ENCODE measurements around the gene TRDN. TPM values are rescaled to one million over a fixed set of nuclear protein-coding genes. Genes with fewer than 3 reads are reported as not detected.

TRDN gene
- total and polyA plus RNA-seq, 10 donors, result 0.03 to 0.20 (median 0.10) TPM; not detected in 7

DNA sequence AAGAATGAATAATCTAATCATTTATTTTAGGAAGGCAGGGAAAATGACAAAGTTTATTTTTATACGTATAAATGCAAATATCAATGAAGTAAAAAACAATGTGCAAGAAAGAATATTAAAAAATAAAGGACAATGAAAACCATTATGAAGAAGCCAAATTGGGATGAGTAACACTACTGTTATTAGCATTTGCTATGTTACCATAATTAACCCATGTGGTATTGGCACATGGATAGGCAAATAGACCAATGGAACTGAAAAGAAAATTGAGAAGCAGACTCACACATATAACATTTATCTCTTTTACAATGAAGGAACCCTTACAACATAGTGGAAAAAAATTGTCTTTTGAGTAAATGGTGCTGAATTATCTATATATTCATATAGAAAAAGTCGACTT, 426.1 kb downstream of the TRDN start:
- no peaks in the 10 kb centered on the region for H3K36me3 ChIP-seq
- DNase-seq, result no peak
- no peak for TF ChIP-seq POLR2A (IDR thresholded peaks at IDR 0.05)
- TF ChIP-seq POLR2AphosphoS5 (IDR thresholded peaks at IDR 0.05), result no peak
- TF ChIP-seq, protein P1, sequence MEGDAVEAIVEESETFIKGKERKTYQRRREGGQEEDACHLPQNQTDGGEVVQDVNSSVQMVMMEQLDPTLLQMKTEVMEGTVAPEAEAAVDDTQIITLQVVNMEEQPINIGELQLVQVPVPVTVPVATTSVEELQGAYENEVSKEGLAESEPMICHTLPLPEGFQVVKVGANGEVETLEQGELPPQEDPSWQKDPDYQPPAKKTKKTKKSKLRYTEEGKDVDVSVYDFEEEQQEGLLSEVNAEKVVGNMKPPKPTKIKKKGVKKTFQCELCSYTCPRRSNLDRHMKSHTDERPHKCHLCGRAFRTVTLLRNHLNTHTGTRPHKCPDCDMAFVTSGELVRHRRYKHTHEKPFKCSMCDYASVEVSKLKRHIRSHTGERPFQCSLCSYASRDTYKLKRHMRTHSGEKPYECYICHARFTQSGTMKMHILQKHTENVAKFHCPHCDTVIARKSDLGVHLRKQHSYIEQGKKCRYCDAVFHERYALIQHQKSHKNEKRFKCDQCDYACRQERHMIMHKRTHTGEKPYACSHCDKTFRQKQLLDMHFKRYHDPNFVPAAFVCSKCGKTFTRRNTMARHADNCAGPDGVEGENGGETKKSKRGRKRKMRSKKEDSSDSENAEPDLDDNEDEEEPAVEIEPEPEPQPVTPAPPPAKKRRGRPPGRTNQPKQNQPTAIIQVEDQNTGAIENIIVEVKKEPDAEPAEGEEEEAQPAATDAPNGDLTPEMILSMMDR (IDR thresholded peaks at IDR 0.05 in 8 of 11, conservative IDR thresholded peaks at IDR 0.05 in 3 of 11), result no peak
- H3K9me3 ChIP-seq, result no peaks in the 10 kb centered on the region
- no peak overlapping the region for H3K4me3 ChIP-seq
- no peaks in the 10 kb centered on the region for H3K4me1 ChIP-seq
- intact Hi-C loops (cut with DNase I; ENCODE audit: low total_unique reads), result no loop called here
- H3K27ac ChIP-seq, result no peak overlapping the region
- WGBS, 5 donors, result 78 to 88% (median 83%) methylated on average over 2 of the region's 2 CpGs
- H3K27me3 ChIP-seq (replicated peaks in 1 of 7), result no peaks in the 10 kb centered on the region

DNA sequence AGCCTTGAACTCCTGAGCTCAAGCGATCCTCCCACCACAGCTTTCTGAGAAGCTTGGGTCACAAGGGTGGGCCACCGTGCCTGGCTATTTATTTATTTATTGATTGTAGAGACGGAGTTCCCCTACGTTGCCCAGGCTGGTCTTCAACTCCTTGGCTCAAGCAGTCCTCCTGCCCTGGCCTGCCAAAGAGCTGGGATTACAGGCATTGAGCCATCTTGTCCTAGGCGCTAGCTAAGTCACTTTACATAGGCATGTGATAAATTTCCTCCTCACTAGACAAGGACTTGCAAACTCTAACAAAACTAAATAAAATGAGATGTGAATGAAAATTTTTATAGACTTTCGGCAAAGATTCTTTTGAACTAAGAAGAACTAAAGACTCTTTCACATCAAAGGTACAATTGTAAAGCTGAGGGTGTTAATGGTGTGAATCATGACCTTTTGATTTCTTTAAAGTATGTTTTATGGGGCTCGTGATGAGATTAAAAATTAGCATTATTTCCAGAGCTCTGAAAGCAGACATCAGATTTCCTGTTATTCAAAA, 428.7 kb downstream of the TRDN start:
- peaks cover 0 to 3% (median 0%) of the 10 kb centered on the region in 8 donors for H3K9me3 ChIP-seq
- no peak for DNase-seq
- no peaks in the 10 kb centered on the region for H3K36me3 ChIP-seq
- intact Hi-C loops (cut with DNase I; ENCODE audit: low total_unique reads), result no loop called here
- no peaks in the 10 kb centered on the region for H3K4me1 ChIP-seq
- H3K27me3 ChIP-seq (replicated peaks in 1 of 7), result no peaks in the 10 kb centered on the region
- WGBS, 5 donors, result 72 to 86% (median 78%) methylated on average over 7 of the region's 7 CpGs
- no peak for TF ChIP-seq POLR2A (IDR thresholded peaks at IDR 0.05)
- TF ChIP-seq, protein P1 (IDR thresholded peaks at IDR 0.05 in 8 of 11, conservative IDR thresholded peaks at IDR 0.05 in 3 of 11), result no peak
- no peak for TF ChIP-seq POLR2AphosphoS5 (IDR thresholded peaks at IDR 0.05)
- H3K4me3 ChIP-seq, result no peak overlapping the region
- H3K27ac ChIP-seq, result no peak overlapping the region

DNA sequence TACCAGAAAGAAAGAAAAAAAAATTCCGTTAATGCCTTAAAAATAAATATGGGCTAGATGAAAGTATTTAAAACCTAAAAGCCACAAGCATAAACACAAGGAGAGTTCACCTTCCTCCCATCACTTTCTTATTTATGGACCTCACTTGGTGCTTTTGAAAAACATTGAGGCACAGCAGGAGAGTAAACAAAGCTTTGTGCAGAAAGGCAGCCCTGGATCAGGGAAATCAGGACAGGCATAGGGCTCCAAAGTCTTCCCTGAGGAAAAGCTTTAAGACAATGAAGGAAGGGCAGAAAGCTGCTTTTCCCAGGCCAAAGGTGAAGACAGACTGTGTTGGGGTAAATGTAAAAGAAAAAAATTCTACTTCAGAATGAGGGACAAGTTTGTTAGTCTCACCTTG, 432.8 kb downstream of the TRDN start:
- Histone ChIP-seq H3K9me3 (peaks cover 0 to 25% (median 17%) of the 10 kb centered on the region in 8 donors), H3K4me3 (no peak overlapping the region), H3K27me3 (replicated peaks in 1 of 7) (no peaks in the 10 kb centered on the region), H3K36me3 (no peaks in the 10 kb centered on the region), H3K27ac (no peak overlapping the region), H3K4me1 (no peaks in the 10 kb centered on the region)
- 38 to 59% (median 47%) methylated on average over 1 of the region's 1 CpG for WGBS, 5 donors
- intact Hi-C loops (cut with DNase I; ENCODE audit: low total_unique reads), result no loop called here
- TF ChIP-seq POLR2A (IDR thresholded peaks at IDR 0.05), result no peak
- TF ChIP-seq POLR2AphosphoS5 (IDR thresholded peaks at IDR 0.05), result no peak
- TF ChIP-seq, protein P1 (IDR thresholded peaks at IDR 0.05 in 8 of 11, conservative IDR thresholded peaks at IDR 0.05 in 3 of 11), result no peak
- no peak for DNase-seq

GRCh38 chr6:123201869-123202372, 434.8 kb downstream of the TRDN start:
- Histone ChIP-seq H3K27ac (no peak overlapping the region), H3K36me3 (no peaks in the 10 kb centered on the region), H3K27me3 (replicated peaks in 1 of 7) (no peaks in the 10 kb centered on the region), H3K9me3 (peaks cover 0 to 32% (median 17%) of the 10 kb centered on the region in 8 donors), H3K4me1 (no peaks in the 10 kb centered on the region), H3K4me3 (no peak overlapping the region)
- WGBS, 5 donors, result 88 to 95% (median 90%) methylated on average over 12 to 18 of the region's 18 CpGs
- no peak for TF ChIP-seq POLR2A (IDR thresholded peaks at IDR 0.05)
- TF ChIP-seq POLR2AphosphoS5 (IDR thresholded peaks at IDR 0.05), result no peak
- TF ChIP-seq, protein P1 (IDR thresholded peaks at IDR 0.05 in 8 of 11, conservative IDR thresholded peaks at IDR 0.05 in 3 of 11), result no peak
- DNase-seq, result no peak
- intact Hi-C loops (cut with DNase I; ENCODE audit: low total_unique reads), result no loop called here
